Neuronal stem cell (in vitro differentiated cells): ENCODE measurements around the gene CRYGS.

Source experiments
- DNase-seq: peaks from one replicate; pipeline ENCODE4 v3.0.0-alpha.2; 2013; ENCODE audit warnings: low spot score
- H2AFZ ChIP-seq: one replicate; pipeline ENCODE4 v1.6.1; 2013; ENCODE audit warnings: mild to moderate bottlenecking, low read length, inconsistent platforms
- H2AK5ac ChIP-seq: 2 replicates; pipeline ENCODE4 v1.6.1; 2013; ENCODE audit warnings: low read depth, mild to moderate bottlenecking, inconsistent platforms, low read length, moderate library complexity, mixed read lengths
- H2BK120ac ChIP-seq: 2 replicates; pipeline ENCODE4 v1.6.1; 2013; ENCODE audit warnings: low read depth, mild to moderate bottlenecking, inconsistent platforms, low read length, moderate library complexity, mixed read lengths
- H2BK12ac ChIP-seq: one replicate; pipeline ENCODE4 v1.6.1; 2013; ENCODE audit warnings: low read length, inconsistent platforms
- H2BK15ac ChIP-seq: 2 replicates; pipeline ENCODE4 v1.6.1; 2013; ENCODE audit warnings: mild to moderate bottlenecking, low read length, inconsistent platforms, mixed read lengths
- H2BK5ac ChIP-seq: one replicate; pipeline ENCODE4 v1.6.1; 2013; ENCODE audit warnings: inconsistent platforms, mild to moderate bottlenecking, low read length, moderate library complexity
- H3K14ac ChIP-seq: one replicate; pipeline ENCODE4 v1.6.1; 2013; ENCODE audit warnings: low read length, inconsistent platforms
- H3K18ac ChIP-seq: 2 replicates; pipeline ENCODE4 v1.6.1; 2013; ENCODE audit warnings: low read length, inconsistent platforms
- H3K23ac ChIP-seq: 2 replicates; pipeline ENCODE4 v1.6.1; 2013; ENCODE audit warnings: low read depth, mild to moderate bottlenecking, mixed read lengths, low read length, inconsistent platforms; ENCODE audit not compliant: poor library complexity
- H3K27ac ChIP-seq: replicated peaks from 3 replicates; pipeline ENCODE4 v1.5.1; 2013; ENCODE audit warnings: low read length, inconsistent platforms
- H3K27me3 ChIP-seq, 3 experiments: 2 replicates each; pipeline ENCODE4 v1.6.1; 2013; ENCODE audit warnings: low read length in 3 of 3, mild to moderate bottlenecking in 2 of 3, inconsistent platforms in 1 of 3, low read depth in 1 of 3, mixed read lengths in 1 of 3, moderate library complexity in 1 of 3; ENCODE audit not compliant: control insufficient read depth in 3 of 3, insufficient read depth in 3 of 3
- H3K36me3 ChIP-seq, 2 donors: replicated peaks in 1 of 2; 2 replicates each; pipeline ENCODE4 v1.6.1; 2013; ENCODE audit warnings: low read length in 2 of 2; ENCODE audit not compliant: control insufficient read depth in 2 of 2, insufficient read depth in 2 of 2
- H3K4ac ChIP-seq: 2 replicates; pipeline ENCODE4 v1.6.1; 2013; ENCODE audit warnings: inconsistent platforms, mild to moderate bottlenecking, low read length, moderate library complexity
- H3K4me1 ChIP-seq, 2 donors: 1 replicate in 1 of 2; 2 replicates in 1 of 2; pipeline ENCODE4 v1.6.1; 2013; ENCODE audit warnings: low read length in 2 of 2, low read depth in 1 of 2; ENCODE audit not compliant: control insufficient read depth in 2 of 2, insufficient read depth in 1 of 2
- H3K4me2 ChIP-seq: one replicate; pipeline ENCODE4 v1.6.1; 2013; ENCODE audit warnings: mild to moderate bottlenecking, low read length, inconsistent platforms; ENCODE audit not compliant: insufficient read depth, poor library complexity, severe bottlenecking
- H3K4me3 ChIP-seq, 2 donors: 2 replicates each; pipeline ENCODE4 v1.5.1; 2013; ENCODE audit warnings: low read length in 2 of 2, mild to moderate bottlenecking in 2 of 2, inconsistent platforms in 1 of 2, moderate library complexity in 1 of 2
- H3K79me1 ChIP-seq: one replicate; pipeline ENCODE4 v1.6.1; 2013; ENCODE audit warnings: low read depth, mild to moderate bottlenecking, inconsistent platforms, low read length, moderate library complexity
- H3K9ac ChIP-seq: one replicate; pipeline ENCODE4 v1.6.1; 2013; ENCODE audit warnings: mild to moderate bottlenecking, low read depth, low read length, inconsistent platforms; ENCODE audit not compliant: poor library complexity
- H3K9me3 ChIP-seq, 2 donors: replicated peaks in 1 of 2; 2 replicates each; pipeline versions ENCODE3 to v1.6.1; 2013; ENCODE audit warnings: low read length in 2 of 2, mild to moderate bottlenecking in 2 of 2, inconsistent platforms in 1 of 2, low read depth in 1 of 2, mixed read lengths in 1 of 2, moderate library complexity in 1 of 2; ENCODE audit not compliant: control insufficient read depth in 2 of 2, insufficient read depth in 1 of 2
- H4K8ac ChIP-seq: one replicate; pipeline ENCODE4 v1.6.1; 2013; ENCODE audit warnings: low read depth, mild to moderate bottlenecking, inconsistent platforms, low read length, moderate library complexity
- H4K91ac ChIP-seq: one replicate; pipeline ENCODE4 v1.6.1; 2013; ENCODE audit warnings: low read length, low read depth, mild to moderate bottlenecking, inconsistent platforms; ENCODE audit not compliant: poor library complexity
- WGBS, 2 donors: extraction: QIAGEN DNeasy Blood & Tissue Kit; methylation state at CpG; one replicate each; pipeline ENCODE4 v1.1.7; 2013; ENCODE audit warnings: missing lambda C conversion rate in 2 of 2, mixed read lengths in 1 of 2; ENCODE audit not compliant: insufficient read length in 2 of 2, insufficient replicate concordance in 1 of 2; ENCODE audit errors: extremely low coverage in 2 of 2; 5-methylcytosine and 5-hydroxymethylcytosine counted together

Gene CRYGS

DNA sequence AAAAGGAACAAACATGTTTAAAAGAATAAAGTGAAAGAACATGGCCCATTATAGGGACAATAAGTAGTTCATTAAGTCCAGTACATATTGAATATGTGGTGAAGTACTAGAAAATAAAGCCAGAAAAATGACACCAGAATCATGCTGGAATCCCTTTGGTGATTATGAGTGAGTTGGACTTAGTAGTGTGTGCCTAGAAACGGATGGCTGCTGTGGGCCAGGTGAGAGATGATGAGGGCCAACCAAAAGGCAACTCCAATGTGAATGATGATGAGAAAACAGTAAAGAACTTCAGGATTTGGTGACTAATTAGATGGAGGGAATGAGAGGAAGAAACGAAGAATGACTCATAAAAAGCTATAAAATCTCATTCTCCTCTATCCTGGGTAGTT, 3.3 kb downstream of the CRYGS start:
- Histone ChIP-seq H4K91ac (no peak overlapping the region), H3K4me3 (no peak overlapping the region), H2BK15ac (no peak overlapping the region), H2BK12ac (no peak overlapping the region), H2BK120ac (no peak overlapping the region), H2BK5ac (no peak overlapping the region), H3K9me3 (no peaks in the 10 kb centered on the region), H3K27ac (no peak overlapping the region), H3K4ac (no peak overlapping the region), H2AFZ (no peak overlapping the region), H3K18ac (no peak overlapping the region), H3K36me3 (peaks cover 0 to 13% of the 10 kb centered on the region in 2 donors), H3K23ac (no peak overlapping the region), H3K27me3 (no peaks in the 10 kb centered on the region), H2AK5ac (no peak overlapping the region), H4K8ac (no peak overlapping the region), H3K14ac (no peak overlapping the region), H3K79me1 (no peaks in the 10 kb centered on the region), H3K4me2 (no peak overlapping the region), H3K9ac (no peak overlapping the region), H3K4me1 (peaks cover 0 to 6% of the 10 kb centered on the region in 2 donors)
- DNase-seq = no peak
- no CpG with 5 or more reads among the region's 2 CpGs for WGBS, 2 donors

DNA sequence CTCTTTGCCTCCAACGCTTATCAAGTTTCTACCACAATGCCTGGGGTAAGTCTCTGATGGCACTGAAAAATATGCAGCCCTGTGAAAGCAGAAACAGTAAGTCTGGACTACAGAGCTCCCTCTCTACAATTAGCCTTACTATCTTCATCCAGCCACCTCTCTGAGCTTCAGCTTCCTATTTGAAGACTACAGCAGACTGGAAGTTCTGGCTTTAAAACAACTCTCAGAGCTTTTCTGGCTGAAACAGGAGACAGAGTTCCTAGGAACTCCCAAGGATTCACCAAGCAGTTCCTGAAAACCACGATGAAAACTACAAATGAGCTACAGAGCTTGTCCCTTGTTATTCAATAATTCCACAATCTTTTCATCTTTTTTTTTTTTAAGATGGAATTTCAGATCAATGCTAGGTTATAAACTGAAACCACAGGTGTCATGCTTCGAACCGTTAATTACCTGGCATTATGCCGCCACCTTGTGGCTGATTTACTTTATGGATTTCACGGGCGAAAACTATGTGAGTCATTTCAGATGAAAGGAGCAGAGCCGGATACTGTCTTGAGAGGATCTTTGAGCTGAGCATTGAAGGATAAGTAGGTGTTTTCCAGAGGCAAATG, 3.9 kb downstream of the CRYGS start:
- no peak overlapping the region for H2BK5ac ChIP-seq
- H3K4me2 ChIP-seq = no peak overlapping the region
- H3K23ac ChIP-seq = no peak overlapping the region
- H2AK5ac ChIP-seq = no peak overlapping the region
- no peak overlapping the region for H2AFZ ChIP-seq
- no peaks in the 10 kb centered on the region for H3K27me3 ChIP-seq
- no peak overlapping the region for H3K4ac ChIP-seq
- no peak overlapping the region for H4K91ac ChIP-seq
- no peak overlapping the region for H3K27ac ChIP-seq
- H3K4me1 ChIP-seq = peaks cover 0 to 6% of the 10 kb centered on the region in 2 donors
- peaks cover 0 to 8% of the 10 kb centered on the region in 2 donors for H3K36me3 ChIP-seq
- H4K8ac ChIP-seq = no peak overlapping the region
- DNase-seq = peak; percentile 80
- no peak overlapping the region for H3K4me3 ChIP-seq
- H2BK12ac ChIP-seq = no peak overlapping the region
- no peak overlapping the region for H2BK120ac ChIP-seq
- no peaks in the 10 kb centered on the region for H3K79me1 ChIP-seq
- H3K18ac ChIP-seq = no peak overlapping the region
- H3K9ac ChIP-seq = no peak overlapping the region
- H2BK15ac ChIP-seq = no peak overlapping the region
- no CpG with 5 or more reads among the region's 8 CpGs for WGBS, 2 donors
- H3K14ac ChIP-seq = no peak overlapping the region
- H3K9me3 ChIP-seq = no peaks in the 10 kb centered on the region

DNA sequence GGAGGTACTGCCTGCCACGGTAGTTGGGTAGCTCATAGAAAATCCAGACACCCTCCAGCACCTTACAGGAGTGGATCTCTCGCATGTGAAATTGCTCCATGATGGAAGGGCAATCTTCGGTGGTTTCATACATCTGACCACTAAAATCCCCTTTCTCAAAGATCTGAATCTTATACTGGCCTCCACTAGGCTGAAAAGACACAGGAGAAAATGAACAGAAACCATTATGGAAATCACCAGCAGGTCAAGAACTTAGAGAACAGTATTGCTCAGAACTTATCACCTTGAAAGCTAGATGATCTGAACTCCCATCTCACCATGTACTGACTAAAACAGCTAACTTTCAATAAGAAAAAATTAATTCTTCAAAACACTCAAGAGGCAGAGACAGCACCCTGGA, 5.4 kb downstream of the CRYGS start:
- Histone ChIP-seq H3K79me1 (no peaks in the 10 kb centered on the region), H2AFZ (no peak overlapping the region), H4K8ac (no peak overlapping the region), H3K14ac (no peak overlapping the region), H3K27me3 (peaks cover 0 to 3% (median 0%) of the 10 kb centered on the region in 3 experiments), H4K91ac (no peak overlapping the region), H2AK5ac (no peak overlapping the region), H3K4me3 (no peak overlapping the region), H2BK12ac (no peak overlapping the region), H3K9ac (no peak overlapping the region), H3K4ac (no peak overlapping the region), H2BK120ac (no peak overlapping the region), H3K36me3 (no peaks in the 10 kb centered on the region), H3K4me2 (no peak overlapping the region), H3K18ac (no peak overlapping the region), H3K4me1 (peaks cover 0 to 8% of the 10 kb centered on the region in 2 donors), H3K23ac (no peak overlapping the region), H3K27ac (no peak overlapping the region), H2BK5ac (no peak overlapping the region), H2BK15ac (no peak overlapping the region), H3K9me3 (no peaks in the 10 kb centered on the region)
- DNase-seq = no peak
- no CpG with 5 or more reads among the region's 3 CpGs for WGBS, 2 donors

- DNase-seq = no peak
- H3K4me1 ChIP-seq = peaks cover 6 to 8% of the 10 kb centered on the region in 2 donors
Measured at GRCh38 chr3:186536883-186537844, 7.0 kb downstream of the CRYGS start.

More at GRCh38 chr3:186536883-186537844, 7.0 kb downstream of the CRYGS start:
- H4K91ac ChIP-seq = no peak overlapping the region
- H2BK120ac ChIP-seq = no peak overlapping the region
- peaks cover 0 to 3% (median 0%) of the 10 kb centered on the region in 3 experiments for H3K27me3 ChIP-seq
- no peak overlapping the region for H2AFZ ChIP-seq
- H3K18ac ChIP-seq = no peak overlapping the region
- no peak overlapping the region for H3K9ac ChIP-seq
- no peak overlapping the region for H2AK5ac ChIP-seq
- H2BK12ac ChIP-seq = no peak overlapping the region
- no peak overlapping the region for H4K8ac ChIP-seq
- no peaks in the 10 kb centered on the region for H3K9me3 ChIP-seq
- H3K36me3 ChIP-seq = no peaks in the 10 kb centered on the region
- no peaks in the 10 kb centered on the region for H3K79me1 ChIP-seq
- no peak overlapping the region for H2BK5ac ChIP-seq
- no peak overlapping the region for H2BK15ac ChIP-seq
- H3K4me2 ChIP-seq = no peak overlapping the region
- H3K14ac ChIP-seq = no peak overlapping the region
- no peak overlapping the region for H3K27ac ChIP-seq
- no peak overlapping the region for H3K4me3 ChIP-seq
- no peak overlapping the region for H3K23ac ChIP-seq
- H3K4ac ChIP-seq = no peak overlapping the region
